Measurements from ENCODE around the gene ZDHHC20.

DNA sequence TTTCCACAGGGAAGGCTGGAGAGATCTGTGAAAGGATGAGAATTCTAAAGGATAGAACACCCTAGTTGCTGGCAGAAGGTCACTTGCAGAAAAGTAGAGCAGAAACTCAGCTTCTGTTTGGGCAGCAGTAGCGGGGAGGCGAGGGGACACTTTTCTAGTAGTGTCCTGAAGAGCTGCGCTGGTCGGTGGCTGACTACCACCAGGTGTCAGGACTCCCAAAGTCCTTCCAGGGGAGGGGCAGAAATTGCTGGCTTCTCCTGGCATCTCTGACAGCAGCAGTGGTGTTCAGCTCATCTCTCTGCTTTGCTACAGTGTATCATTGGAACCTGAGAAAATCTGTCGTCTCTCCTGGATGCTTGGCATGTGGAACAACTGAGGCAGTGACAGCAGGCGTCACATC, 120.9 kb downstream of the ZDHHC20 start:
- TF ChIP-seq, protein P1, sequence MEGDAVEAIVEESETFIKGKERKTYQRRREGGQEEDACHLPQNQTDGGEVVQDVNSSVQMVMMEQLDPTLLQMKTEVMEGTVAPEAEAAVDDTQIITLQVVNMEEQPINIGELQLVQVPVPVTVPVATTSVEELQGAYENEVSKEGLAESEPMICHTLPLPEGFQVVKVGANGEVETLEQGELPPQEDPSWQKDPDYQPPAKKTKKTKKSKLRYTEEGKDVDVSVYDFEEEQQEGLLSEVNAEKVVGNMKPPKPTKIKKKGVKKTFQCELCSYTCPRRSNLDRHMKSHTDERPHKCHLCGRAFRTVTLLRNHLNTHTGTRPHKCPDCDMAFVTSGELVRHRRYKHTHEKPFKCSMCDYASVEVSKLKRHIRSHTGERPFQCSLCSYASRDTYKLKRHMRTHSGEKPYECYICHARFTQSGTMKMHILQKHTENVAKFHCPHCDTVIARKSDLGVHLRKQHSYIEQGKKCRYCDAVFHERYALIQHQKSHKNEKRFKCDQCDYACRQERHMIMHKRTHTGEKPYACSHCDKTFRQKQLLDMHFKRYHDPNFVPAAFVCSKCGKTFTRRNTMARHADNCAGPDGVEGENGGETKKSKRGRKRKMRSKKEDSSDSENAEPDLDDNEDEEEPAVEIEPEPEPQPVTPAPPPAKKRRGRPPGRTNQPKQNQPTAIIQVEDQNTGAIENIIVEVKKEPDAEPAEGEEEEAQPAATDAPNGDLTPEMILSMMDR (IDR thresholded peaks at IDR 0.05; ENCODE audit: poor library complexity), result peak; percentile 8
- TF ChIP-seq EZH2 (IDR thresholded peaks at IDR 0.05; ENCODE audit: borderline replicate concordance), result no peak
